Caco-2 (cell line): ENCODE data around the gene NRP1. TPM values are rescaled to one million over a fixed set of nuclear protein-coding genes. Genes with fewer than 3 reads are reported as not detected.

Source experiments
- BruUV-seq: library from RNA; stranded (reverse); fragments of 400-500 nt; replicated peaks from 2 replicates; lab custom pipeline; 2021; lab: Mats Ljungman, UMichigan
- CTCF ChIA-PET: fragments of 300-600 bp; sonication (Branson Sonifier 250); formaldehyde crosslinking; loops from one replicate; lab custom pipeline; 2022; ENCODE audit warnings: antibody characterized with exemption; lab: Charles Lee
- POLR2A ChIA-PET: fragments of 300-600 bp; sonication (Branson Sonifier 250); formaldehyde crosslinking; loops from one replicate; lab custom pipeline; 2022; ENCODE audit warnings: antibody characterized with exemption; lab: Charles Lee
- DNase-seq, 2 experiments: peaks; one replicate each; pipeline versions ENCODE4 v3.0.0 to v3.0.0-alpha.2; 2020 to 2022
- H3K27me3 ChIP-seq: replicated peaks from 2 replicates; pipeline ENCODE4 v1.6.0; 2011; ENCODE audit warnings: low read length; ENCODE audit not compliant: control insufficient read depth, insufficient read depth
- H3K36me3 ChIP-seq: 2 replicates; pipeline ENCODE4 v1.5.1; 2011; ENCODE audit warnings: low read length; ENCODE audit not compliant: control insufficient read depth, insufficient read depth
- H3K4me1 ChIP-seq: fragments of 250-450 bp; sonication (Bioruptor Pico); 2 replicates; pipeline ENCODE4 v1.5.1; 2020; ENCODE audit warnings: mild to moderate bottlenecking
- H3K4me3 ChIP-seq: 2 replicates; pipeline ENCODE4 v1.5.1; 2011; ENCODE audit warnings: low read depth, mild to moderate bottlenecking, control low read depth, low read length
- H3K9me3 ChIP-seq: fragments of 250-450 bp; sonication (Bioruptor Pico); 2 replicates; pipeline ENCODE4 v1.5.1; 2020; ENCODE audit warnings: mild to moderate bottlenecking, moderate library complexity
- H3K27ac Mint-ChIP-seq: one replicate; pipeline ENCODE4 v1.8.0; 2022; ENCODE audit warnings: mixed read lengths; ENCODE audit not compliant: unreplicated experiment
- H3K27me3 Mint-ChIP-seq: one replicate; pipeline ENCODE4 v1.8.0; 2022; ENCODE audit warnings: mixed read lengths; ENCODE audit not compliant: insufficient read depth, unreplicated experiment
- H3K36me3 Mint-ChIP-seq: one replicate; pipeline ENCODE4 v1.8.0; 2022; ENCODE audit warnings: mild to moderate bottlenecking, mixed read lengths; ENCODE audit not compliant: insufficient read depth, unreplicated experiment
- H3K4me1 Mint-ChIP-seq: one replicate; pipeline ENCODE4 v1.8.0; 2022; ENCODE audit warnings: low read depth, mixed read lengths; ENCODE audit not compliant: unreplicated experiment
- H3K4me3 Mint-ChIP-seq: one replicate; pipeline ENCODE4 v1.8.0; 2022; ENCODE audit warnings: mild to moderate bottlenecking, moderate library complexity, mixed read lengths; ENCODE audit not compliant: unreplicated experiment
- H3K9me3 Mint-ChIP-seq: one replicate; pipeline ENCODE4 v1.8.0; 2022; ENCODE audit warnings: mixed read lengths; ENCODE audit not compliant: unreplicated experiment
- CTCF ChIP-seq, 2 experiments: fragments of 200-600 bp in 1 of 2; IDR thresholded peaks; 1 replicate in 1 of 2; 2 replicates in 1 of 2; pipeline versions ENCODE4 v1.5.1 to v1.8.0; 2011 to 2022; ENCODE audit warnings: antibody characterized with exemption in 1 of 2, control low read depth in 1 of 2, inconsistent platforms in 1 of 2, low read depth in 1 of 2, low read length in 1 of 2, mild to moderate bottlenecking in 1 of 2, moderate library complexity in 1 of 2; ENCODE audit not compliant: insufficient read depth in 1 of 2, severe bottlenecking in 1 of 2, unreplicated experiment in 1 of 2
- intact Hi-C: fragments of 100-400 bp; cut with micrococcal nuclease; formaldehyde crosslinking; loops from one replicate; pipeline ENCODE4 v1.10.0; 2022; ENCODE audit not compliant: unreplicated experiment
- total RNA-seq: library from RNA; stranded (reverse); gene quantifications from 2 replicates; pipeline ENCODE4 v1.2.3, GENCODE V29; 2022

NRP1 gene
- total RNA-seq, 1 experiment from 2014 or later: 123 TPM

DNA sequence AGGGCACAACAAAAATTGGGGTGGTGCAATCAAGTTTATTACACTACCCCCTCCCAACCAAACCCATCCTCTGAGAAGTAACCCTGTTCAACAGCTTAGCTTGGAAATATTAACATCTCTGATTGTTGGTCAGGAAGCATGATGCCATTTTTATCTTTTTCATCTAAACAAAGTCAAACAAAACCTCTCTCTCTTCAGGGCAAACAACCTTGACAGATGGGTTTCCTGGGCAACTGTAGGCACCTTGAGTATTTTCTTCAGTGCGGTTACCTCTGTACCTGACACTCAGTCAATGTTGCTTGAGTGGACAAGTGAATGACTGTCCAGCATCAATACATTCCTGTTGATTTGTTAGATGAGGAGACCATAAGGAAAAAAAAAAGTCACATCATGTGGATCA lies 183.6 kb downstream of the NRP1 start:
- no peaks in the 10 kb centered on the region for H3K27me3 Mint-ChIP-seq
- Histone ChIP-seq H3K4me1 (peaks cover 26% of the 10 kb centered on the region), H3K9me3 (peaks cover 9% of the 10 kb centered on the region; the same call in 1 of the 2 replicates), H3K4me3 (no peak overlapping the region), H3K36me3 (no peaks in the 10 kb centered on the region), H3K27me3 (no peaks in the 10 kb centered on the region)
- H3K4me3 Mint-ChIP-seq: no peak overlapping the region
- DNase-seq: no peak
- no peak overlapping the region for H3K27ac Mint-ChIP-seq
- peaks cover 20% of the 10 kb centered on the region for H3K9me3 Mint-ChIP-seq
- H3K36me3 Mint-ChIP-seq: no peaks in the 10 kb centered on the region
- TF ChIP-seq CTCF (IDR thresholded peaks at IDR 0.05; ENCODE audit: insufficient read depth in 1 of 2, low read depth in 1 of 2, low read length in 1 of 2, severe bottlenecking in 1 of 2, unreplicated experiment in 1 of 2): no peak
- no TSS peak for BruUV-seq
- ChIA-PET CTCF (no interaction called here), POLR2A (no interaction called here)
- intact Hi-C loops: no loop called here
- H3K4me1 Mint-ChIP-seq: peaks cover 5% of the 10 kb centered on the region

DNA sequence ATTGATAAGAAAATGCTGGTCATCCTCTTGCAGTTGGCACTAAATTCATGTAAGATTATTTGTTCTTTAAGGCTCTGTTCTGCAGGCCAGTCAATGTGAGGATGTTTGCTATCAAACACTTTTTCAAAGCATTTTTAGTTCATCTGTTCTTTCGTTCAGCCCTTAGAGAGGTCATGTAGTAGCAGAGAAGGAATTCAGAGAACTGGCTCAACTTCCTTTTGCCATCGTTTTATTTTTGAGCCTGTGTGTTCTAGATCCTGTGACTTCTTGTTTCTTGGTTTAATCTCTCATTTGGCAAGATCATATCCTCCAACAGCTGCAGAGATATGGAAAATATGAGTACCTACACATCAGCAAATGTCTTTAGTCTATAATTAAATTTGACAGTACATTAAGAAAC lies 184.3 kb downstream of the NRP1 start:
- H3K27me3 Mint-ChIP-seq: no peaks in the 10 kb centered on the region
- ChIA-PET POLR2A (no interaction called here), CTCF (no interaction called here)
- TF ChIP-seq CTCF (IDR thresholded peaks at IDR 0.05; ENCODE audit: insufficient read depth in 1 of 2, low read depth in 1 of 2, low read length in 1 of 2, severe bottlenecking in 1 of 2, unreplicated experiment in 1 of 2): no peak
- H3K4me1 ChIP-seq: peaks cover 20% of the 10 kb centered on the region
- H3K36me3 ChIP-seq: no peaks in the 10 kb centered on the region
- no peaks in the 10 kb centered on the region for H3K4me1 Mint-ChIP-seq
- no peak overlapping the region for H3K4me3 ChIP-seq
- H3K9me3 ChIP-seq: peaks cover 9% of the 10 kb centered on the region; the same call in 1 of the 2 replicates
- no peaks in the 10 kb centered on the region for H3K36me3 Mint-ChIP-seq
- H3K4me3 Mint-ChIP-seq: no peak overlapping the region
- H3K27ac Mint-ChIP-seq: no peak overlapping the region
- DNase-seq: no peak
- peaks cover 20% of the 10 kb centered on the region for H3K9me3 Mint-ChIP-seq
- BruUV-seq: no TSS peak
- H3K27me3 ChIP-seq: no peaks in the 10 kb centered on the region
- intact Hi-C loops: no loop called here

- intact Hi-C loops: no loop called here
Observed at GRCh38 chr10:33147013-33147310, 187.5 kb downstream of the NRP1 start.

More at GRCh38 chr10:33147013-33147310, 187.5 kb downstream of the NRP1 start:
- H3K27me3 Mint-ChIP-seq: no peaks in the 10 kb centered on the region
- no peaks in the 10 kb centered on the region for H3K4me1 Mint-ChIP-seq
- no peak for TF ChIP-seq CTCF (IDR thresholded peaks at IDR 0.05; ENCODE audit: insufficient read depth in 1 of 2, low read depth in 1 of 2, low read length in 1 of 2, severe bottlenecking in 1 of 2, unreplicated experiment in 1 of 2)
- H3K27ac Mint-ChIP-seq: no peak overlapping the region
- POLR2A ChIA-PET: no interaction called here
- CTCF ChIA-PET: no interaction called here
- no peak for DNase-seq
- H3K9me3 ChIP-seq: peaks cover 9% of the 10 kb centered on the region; the same call in 1 of the 2 replicates
- H3K36me3 Mint-ChIP-seq: no peaks in the 10 kb centered on the region
- no TSS peak for BruUV-seq
- H3K4me3 ChIP-seq: no peak overlapping the region
- peaks cover 20% of the 10 kb centered on the region for H3K9me3 Mint-ChIP-seq
- H3K36me3 ChIP-seq: no peaks in the 10 kb centered on the region
- peaks cover 11% of the 10 kb centered on the region for H3K4me1 ChIP-seq
- no peaks in the 10 kb centered on the region for H3K27me3 ChIP-seq
- no peak overlapping the region for H3K4me3 Mint-ChIP-seq
